Measurements from ENCODE around the gene ALG9. TPM values are rescaled to one million over a fixed set of nuclear protein-coding genes. Genes with fewer than 3 reads are reported as not detected.

The ALG9 gene
- total RNA-seq, 1 donor from 2014 or later = 69.4 TPM

DNA sequence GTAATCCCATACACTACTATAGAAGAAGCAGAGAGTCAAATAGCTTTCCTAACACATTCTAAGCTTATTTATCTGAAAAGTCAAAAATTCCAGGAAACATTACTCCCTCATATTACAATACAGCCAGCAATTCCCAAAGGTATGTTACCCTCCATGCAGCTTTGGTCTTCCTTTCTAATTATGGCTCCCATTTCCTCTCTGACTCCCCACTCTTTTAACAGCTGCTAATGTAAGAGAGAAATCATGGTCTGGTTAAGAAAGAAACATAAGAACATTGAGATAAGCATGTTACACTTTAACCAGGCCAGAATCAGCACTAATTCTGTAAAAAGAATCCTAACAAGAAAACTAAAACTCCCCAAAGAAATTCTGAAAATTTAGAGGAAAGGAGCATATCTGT, 112.0 kb downstream of the ALG9 start:
- no peak for DNase-seq
- H3K4me3 Mint-ChIP-seq (ENCODE audit: unreplicated experiment) = no peak overlapping the region
- TF ChIP-seq, protein P1, sequence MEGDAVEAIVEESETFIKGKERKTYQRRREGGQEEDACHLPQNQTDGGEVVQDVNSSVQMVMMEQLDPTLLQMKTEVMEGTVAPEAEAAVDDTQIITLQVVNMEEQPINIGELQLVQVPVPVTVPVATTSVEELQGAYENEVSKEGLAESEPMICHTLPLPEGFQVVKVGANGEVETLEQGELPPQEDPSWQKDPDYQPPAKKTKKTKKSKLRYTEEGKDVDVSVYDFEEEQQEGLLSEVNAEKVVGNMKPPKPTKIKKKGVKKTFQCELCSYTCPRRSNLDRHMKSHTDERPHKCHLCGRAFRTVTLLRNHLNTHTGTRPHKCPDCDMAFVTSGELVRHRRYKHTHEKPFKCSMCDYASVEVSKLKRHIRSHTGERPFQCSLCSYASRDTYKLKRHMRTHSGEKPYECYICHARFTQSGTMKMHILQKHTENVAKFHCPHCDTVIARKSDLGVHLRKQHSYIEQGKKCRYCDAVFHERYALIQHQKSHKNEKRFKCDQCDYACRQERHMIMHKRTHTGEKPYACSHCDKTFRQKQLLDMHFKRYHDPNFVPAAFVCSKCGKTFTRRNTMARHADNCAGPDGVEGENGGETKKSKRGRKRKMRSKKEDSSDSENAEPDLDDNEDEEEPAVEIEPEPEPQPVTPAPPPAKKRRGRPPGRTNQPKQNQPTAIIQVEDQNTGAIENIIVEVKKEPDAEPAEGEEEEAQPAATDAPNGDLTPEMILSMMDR (IDR thresholded peaks at IDR 0.05; ENCODE audit: partially characterized antibody, unreplicated experiment) = no peak
- peaks cover 9% of the 10 kb centered on the region for H3K9me3 Mint-ChIP-seq (ENCODE audit: unreplicated experiment)
- peak overlapping the region; percentile 53 for H3K27ac Mint-ChIP-seq (ENCODE audit: unreplicated experiment)
- H3K4me1 Mint-ChIP-seq (ENCODE audit: low read depth, unreplicated experiment) = peaks cover 44% of the 10 kb centered on the region
- peaks cover 2% of the 10 kb centered on the region for H3K27me3 Mint-ChIP-seq (ENCODE audit: unreplicated experiment)
- H3K36me3 Mint-ChIP-seq (ENCODE audit: unreplicated experiment) = no peaks in the 10 kb centered on the region

DNA sequence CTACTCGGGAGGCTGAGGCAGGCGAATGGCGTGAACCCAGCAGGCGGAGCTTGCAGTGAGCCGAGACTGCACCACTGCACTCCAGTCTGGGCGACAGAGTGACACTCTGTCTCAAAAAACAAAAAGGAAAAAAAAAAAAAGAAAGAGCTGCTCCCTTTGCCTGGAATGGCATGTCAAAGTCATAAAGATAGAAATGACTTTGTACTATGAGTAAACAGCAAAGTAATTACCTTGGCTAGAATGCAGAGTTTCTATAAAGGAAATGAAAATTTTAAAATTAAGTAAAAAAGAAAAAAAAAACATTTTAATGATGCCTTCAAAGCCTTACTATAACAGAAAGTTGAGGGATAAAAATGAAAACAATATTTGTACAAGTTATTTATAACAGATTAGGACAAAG, 115.3 kb downstream of the ALG9 start:
- Mint-ChIP-seq H3K9me3 (ENCODE audit: unreplicated experiment) (peaks cover 4% of the 10 kb centered on the region), H3K27ac (ENCODE audit: unreplicated experiment) (no peak overlapping the region), H3K27me3 (ENCODE audit: unreplicated experiment) (no peaks in the 10 kb centered on the region), H3K4me1 (ENCODE audit: low read depth, unreplicated experiment) (peaks cover 19% of the 10 kb centered on the region), H3K36me3 (ENCODE audit: unreplicated experiment) (no peaks in the 10 kb centered on the region), H3K4me3 (ENCODE audit: unreplicated experiment) (no peak overlapping the region)
- TF ChIP-seq, protein P1 (IDR thresholded peaks at IDR 0.05; ENCODE audit: partially characterized antibody, unreplicated experiment) = no peak
- DNase-seq = no peak

DNA sequence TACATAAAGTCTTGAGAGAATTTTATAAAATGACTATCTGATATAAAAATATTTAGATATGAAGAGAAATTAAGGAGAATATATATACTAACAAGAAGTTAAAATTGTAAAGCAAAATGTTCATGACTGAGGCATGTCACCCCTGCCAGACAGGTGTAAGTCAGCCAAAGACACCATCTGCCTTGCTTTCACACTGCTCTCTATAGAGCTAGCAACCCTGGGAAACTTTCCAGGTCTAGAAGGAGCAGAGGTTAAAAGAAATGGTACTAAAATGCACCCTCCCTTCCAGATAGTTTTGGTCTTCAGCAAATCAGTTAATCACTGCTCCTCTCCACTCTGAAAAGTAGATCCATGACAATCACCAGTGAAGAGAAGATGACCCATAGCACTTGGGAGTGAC, 121.7 kb downstream of the ALG9 start:
- TF ChIP-seq, protein P1 (IDR thresholded peaks at IDR 0.05; ENCODE audit: partially characterized antibody, unreplicated experiment) = no peak
- Mint-ChIP-seq H3K9me3 (ENCODE audit: unreplicated experiment) (no peaks in the 10 kb centered on the region), H3K4me3 (ENCODE audit: unreplicated experiment) (no peak overlapping the region), H3K27me3 (ENCODE audit: unreplicated experiment) (peaks cover 3% of the 10 kb centered on the region), H3K27ac (ENCODE audit: unreplicated experiment) (no peak overlapping the region), H3K36me3 (ENCODE audit: unreplicated experiment) (no peaks in the 10 kb centered on the region), H3K4me1 (ENCODE audit: low read depth, unreplicated experiment) (peaks cover 6% of the 10 kb centered on the region)
- no peak for DNase-seq

DNA sequence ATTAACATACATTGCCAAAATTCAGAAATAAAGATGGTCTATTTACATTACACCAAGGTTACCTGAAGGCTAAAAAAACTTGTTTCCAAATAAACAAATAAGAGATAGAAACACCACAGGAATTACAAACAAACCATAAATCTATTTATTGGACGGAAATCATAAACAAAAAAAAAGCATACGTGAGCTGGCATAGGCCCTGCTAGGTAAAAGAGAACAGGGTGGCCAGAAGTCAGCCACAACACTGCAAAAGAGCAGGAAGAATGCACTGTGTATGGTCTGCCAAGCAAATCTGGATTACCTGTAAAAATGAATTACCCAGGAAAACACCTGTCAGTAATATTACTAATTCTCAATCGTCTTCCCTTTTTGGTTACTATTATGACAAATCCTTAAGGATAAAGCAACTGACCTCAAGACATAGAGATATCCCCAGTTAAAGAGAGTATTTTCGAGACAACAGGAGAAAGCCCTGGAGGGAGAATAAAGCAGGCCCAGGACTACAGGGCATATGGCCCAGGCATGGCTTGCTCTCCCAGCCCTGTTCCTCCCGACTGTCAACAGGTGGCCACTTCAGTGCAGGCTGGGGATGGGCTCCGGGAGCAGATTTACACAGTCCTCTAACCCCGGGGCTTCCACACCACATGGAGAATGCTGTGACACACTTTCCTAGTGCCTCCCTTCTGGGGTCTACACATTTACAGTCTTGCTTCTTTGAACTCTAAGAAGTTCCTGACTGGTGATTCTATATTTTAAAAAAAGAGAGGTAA, 123.2 kb downstream of the ALG9 start:
- Mint-ChIP-seq H3K27me3 (ENCODE audit: unreplicated experiment) (peaks cover 3% of the 10 kb centered on the region), H3K27ac (ENCODE audit: unreplicated experiment) (peak overlapping the region; percentile 72), H3K36me3 (ENCODE audit: unreplicated experiment) (no peaks in the 10 kb centered on the region)

More for the DNA sequence above, 123.2 kb downstream of the ALG9 start:
- H3K4me3 Mint-ChIP-seq (ENCODE audit: unreplicated experiment) = no peak overlapping the region
- no peaks in the 10 kb centered on the region for H3K9me3 Mint-ChIP-seq (ENCODE audit: unreplicated experiment)
- DNase-seq = peak; percentile 82
- TF ChIP-seq, protein P1 (IDR thresholded peaks at IDR 0.05; ENCODE audit: partially characterized antibody, unreplicated experiment) = no peak
- H3K4me1 Mint-ChIP-seq (ENCODE audit: low read depth, unreplicated experiment) = peaks cover 6% of the 10 kb centered on the region

Data from glutamatergic neuron (in vitro differentiated cells).